Stimulated activated naive B cell treated with anti-CD40 and anti-IgM and Interleukin-4, amounts not matched to agents 10 μg/mL and 1 μg/mL and 100 μg/mL, for 72 hours (primary cell): ENCODE measurements around the gene KIF25.

Experiments used
- ATAC-seq, 2 donors: fragments of 150-1000 bp; cut with Tn5 transposase; replicated peaks; 2 replicates each; pipeline ENCODE4 v1.10.0; 2021; ENCODE audit warnings: moderate library complexity in 1 of 2
- DNase-seq: peaks from one replicate; pipeline ENCODE4 v3.0.0; 2021
- H3K27ac Mint-ChIP-seq: one replicate; pipeline ENCODE4 v1.8.0; 2022; ENCODE audit warnings: mild to moderate bottlenecking, mixed read lengths
- H3K27me3 Mint-ChIP-seq, 2 donors: one replicate each; pipeline ENCODE4 v1.8.0; 2022; ENCODE audit warnings: mixed read lengths in 2 of 2
- H3K36me3 Mint-ChIP-seq, 2 donors: one replicate each; pipeline ENCODE4 v1.8.0; 2022; ENCODE audit warnings: mixed read lengths in 2 of 2, mild to moderate bottlenecking in 1 of 2
- H3K4me1 Mint-ChIP-seq, 2 donors: one replicate each; pipeline ENCODE4 v1.8.0; 2022; ENCODE audit warnings: mixed read lengths in 2 of 2, mild to moderate bottlenecking in 1 of 2
- H3K4me3 Mint-ChIP-seq, 2 donors: one replicate each; pipeline ENCODE4 v1.8.0; 2022; ENCODE audit warnings: mild to moderate bottlenecking in 2 of 2, mixed read lengths in 2 of 2, moderate library complexity in 1 of 2
- H3K9me3 Mint-ChIP-seq, 2 donors: one replicate each; pipeline ENCODE4 v1.8.0; 2022; ENCODE audit warnings: mixed read lengths in 2 of 2, mild to moderate bottlenecking in 1 of 2

The KIF25 gene

DNA sequence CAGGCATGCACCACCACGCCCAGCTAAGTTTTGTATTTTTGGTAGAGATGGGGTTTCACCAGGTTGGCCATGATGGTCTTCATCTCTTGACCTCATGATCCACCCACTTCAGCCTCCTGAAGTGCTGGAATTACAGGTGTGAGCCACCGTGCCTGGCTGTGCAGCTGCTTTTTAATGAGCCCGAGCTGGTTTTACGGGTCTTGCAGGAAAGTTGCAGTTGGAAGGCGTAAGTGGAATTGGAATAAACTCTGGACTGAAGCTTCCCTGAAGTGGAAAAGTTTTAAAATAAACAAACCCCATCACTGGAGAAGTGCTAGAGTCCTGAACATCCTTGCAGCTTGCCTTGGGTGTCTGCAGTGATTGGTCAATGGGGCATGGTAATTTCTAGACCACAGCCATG is 40.4 kb downstream of the KIF25 start:
- Mint-ChIP-seq H3K4me1 (no peaks in the 10 kb centered on the region), H3K36me3 (peaks cover 3% of the 10 kb centered on the region in 2 donors), H3K4me3 (no peak overlapping the region), H3K27ac (no peak overlapping the region), H3K9me3 (peaks cover 24 to 25% of the 10 kb centered on the region in 2 donors), H3K27me3 (peaks cover 23 to 29% of the 10 kb centered on the region in 2 donors)
- ATAC-seq (no peak), DNase-seq (no peak)

DNA sequence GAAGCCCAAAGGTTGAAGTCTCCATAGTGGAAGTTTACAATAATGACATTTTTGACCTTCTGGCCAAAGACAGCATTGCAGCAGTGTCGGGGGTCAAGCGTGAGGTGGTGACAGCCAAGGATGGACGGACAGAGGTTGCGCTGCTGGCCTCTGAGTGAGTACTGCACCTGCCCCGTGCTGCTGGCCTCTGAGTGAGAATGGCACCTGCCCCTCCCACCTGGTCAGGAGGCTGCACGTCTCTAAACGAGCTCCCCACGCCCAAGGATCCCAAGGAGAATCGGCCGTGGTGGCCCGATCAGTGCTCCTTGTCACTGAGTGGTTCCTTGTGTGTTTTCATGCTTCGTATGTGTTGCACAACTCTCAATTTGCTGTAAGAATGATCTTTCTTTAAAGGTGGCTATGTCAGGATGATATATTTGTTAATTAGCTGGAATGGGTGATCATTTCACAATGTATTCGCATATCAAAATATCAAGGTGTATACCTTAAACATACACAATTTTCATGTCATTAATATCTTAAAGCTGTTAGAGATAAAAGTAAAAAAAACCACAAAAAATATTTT is 41.2 kb downstream of the KIF25 start:
- DNase-seq (no peak), ATAC-seq (no peak)
- Mint-ChIP-seq H3K9me3 (peaks cover 21 to 24% of the 10 kb centered on the region in 2 donors), H3K4me3 (no peak overlapping the region), H3K36me3 (peaks cover 3% of the 10 kb centered on the region in 2 donors), H3K27me3 (peaks cover 23 to 24% of the 10 kb centered on the region in 2 donors), H3K4me1 (no peaks in the 10 kb centered on the region), H3K27ac (no peak overlapping the region)

DNA sequence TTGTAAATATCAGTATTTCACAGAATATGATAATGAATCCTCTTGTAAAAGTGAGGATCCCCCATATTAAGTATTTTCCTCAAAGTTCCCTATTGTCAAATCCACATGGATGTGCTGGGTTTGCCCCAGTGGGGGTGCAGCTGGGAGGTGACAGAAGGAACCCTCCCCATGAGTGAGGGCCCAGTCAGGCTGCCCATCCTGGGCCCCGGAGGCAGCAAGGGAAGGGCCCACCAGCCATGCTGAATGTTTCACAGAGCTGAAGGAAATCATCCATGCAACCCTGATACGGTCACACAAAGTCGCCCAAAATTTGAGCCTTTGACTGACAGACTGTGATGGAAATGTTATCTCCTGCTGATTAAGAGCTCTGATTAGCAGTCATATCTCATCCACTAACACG is 41.8 kb downstream of the KIF25 start:
- H3K9me3 Mint-ChIP-seq: peaks cover 19 to 22% of the 10 kb centered on the region in 2 donors
- no peak overlapping the region for H3K27ac Mint-ChIP-seq
- H3K4me1 Mint-ChIP-seq: no peaks in the 10 kb centered on the region
- H3K36me3 Mint-ChIP-seq: peaks cover 3% of the 10 kb centered on the region in 2 donors
- DNase-seq: no peak
- H3K27me3 Mint-ChIP-seq: peaks cover 21 to 23% of the 10 kb centered on the region in 2 donors
- no peak for ATAC-seq
- no peak overlapping the region for H3K4me3 Mint-ChIP-seq

DNA sequence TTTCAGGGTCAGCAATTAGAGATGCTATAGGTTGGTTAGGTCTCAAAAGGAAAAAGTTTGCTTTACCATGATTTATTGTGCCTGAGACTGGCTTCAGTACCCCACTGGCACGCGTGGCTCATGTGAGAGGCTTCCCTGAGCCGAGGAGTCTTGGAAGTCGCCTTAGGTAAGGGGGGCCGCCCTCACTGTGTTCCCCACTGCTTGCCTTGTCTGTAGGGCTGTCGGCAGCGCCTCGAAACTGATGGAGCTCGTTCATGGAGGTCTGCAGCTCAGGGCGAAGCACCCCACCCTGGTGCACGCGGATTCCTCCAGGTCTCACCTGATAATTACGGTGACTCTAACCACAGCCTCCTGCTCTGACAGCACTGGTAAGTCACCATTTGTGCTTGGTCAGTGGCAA is 42.4 kb downstream of the KIF25 start:
- Mint-ChIP-seq H3K27ac (no peak overlapping the region), H3K9me3 (peaks cover 19 to 22% of the 10 kb centered on the region in 2 donors), H3K27me3 (peaks cover 17 to 19% of the 10 kb centered on the region in 2 donors), H3K4me3 (no peak overlapping the region), H3K4me1 (no peaks in the 10 kb centered on the region), H3K36me3 (peaks cover 3% of the 10 kb centered on the region in 2 donors)
- no peak for DNase-seq
- no peak for ATAC-seq

DNA sequence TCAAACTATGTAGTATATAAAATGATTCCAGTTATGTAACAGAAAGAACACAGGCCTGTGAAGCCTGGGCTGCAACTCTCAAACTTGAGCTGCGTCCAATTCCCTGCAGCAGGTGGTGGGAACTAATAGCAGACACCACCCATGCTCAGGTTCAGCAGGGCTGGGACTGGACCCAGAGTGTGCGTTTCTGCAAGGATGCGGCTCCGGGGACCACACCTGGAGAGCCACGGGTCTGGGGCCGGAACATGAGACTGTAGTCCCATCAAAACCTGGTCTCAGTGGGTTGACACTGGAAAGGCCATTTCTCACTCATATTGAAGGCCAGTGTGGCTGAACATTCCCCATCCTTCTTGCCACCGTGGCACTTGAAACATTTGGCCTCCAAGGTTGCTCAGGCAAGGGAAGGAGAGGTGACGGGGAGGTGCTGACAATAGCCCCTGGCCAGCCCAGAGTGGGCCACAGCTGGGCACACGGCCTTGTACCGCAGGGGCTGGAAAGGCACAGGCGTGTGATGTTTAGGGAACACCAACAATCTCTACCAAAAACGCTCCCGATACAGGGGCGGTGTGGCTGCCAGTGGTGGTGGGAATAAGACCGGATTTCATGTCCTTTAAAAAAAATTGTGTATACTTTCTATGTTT is 43.5 kb downstream of the KIF25 start:
- peaks cover 3% of the 10 kb centered on the region in 2 donors for H3K36me3 Mint-ChIP-seq
- ATAC-seq: no peak
- H3K9me3 Mint-ChIP-seq: peaks cover 19 to 22% of the 10 kb centered on the region in 2 donors
- no peak for DNase-seq
- peaks cover 5 to 8% of the 10 kb centered on the region in 2 donors for H3K27me3 Mint-ChIP-seq
- no peaks in the 10 kb centered on the region for H3K4me1 Mint-ChIP-seq
- no peak overlapping the region for H3K4me3 Mint-ChIP-seq
- H3K27ac Mint-ChIP-seq: no peak overlapping the region

DNA sequence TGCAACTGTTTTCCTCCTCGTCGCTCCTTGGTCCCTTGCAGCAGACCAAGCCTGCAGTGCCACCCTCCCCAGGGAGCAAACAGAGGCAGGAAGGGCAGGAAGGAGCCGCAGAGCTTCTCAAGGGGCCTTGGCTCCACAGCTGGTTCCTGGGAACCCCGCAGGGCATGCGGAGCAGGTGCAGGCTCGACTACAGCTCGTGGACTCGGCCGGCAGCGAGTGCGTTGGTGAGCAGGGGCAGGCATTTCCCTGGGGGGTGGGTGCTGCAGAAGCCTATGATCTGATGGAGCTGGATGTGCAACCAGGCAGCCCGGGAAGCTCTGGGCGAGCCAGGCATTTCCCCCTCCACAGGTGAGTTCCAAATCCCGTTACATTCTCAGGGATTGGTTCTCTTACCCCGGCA is 44.5 kb downstream of the KIF25 start:
- Mint-ChIP-seq H3K36me3 (peaks cover 3% of the 10 kb centered on the region in 2 donors), H3K9me3 (peaks cover 19 to 20% of the 10 kb centered on the region in 2 donors), H3K27ac (no peak overlapping the region), H3K27me3 (no peaks in the 10 kb centered on the region), H3K4me3 (no peak overlapping the region), H3K4me1 (no peaks in the 10 kb centered on the region)
- no peak for ATAC-seq
- no peak for DNase-seq

DNA sequence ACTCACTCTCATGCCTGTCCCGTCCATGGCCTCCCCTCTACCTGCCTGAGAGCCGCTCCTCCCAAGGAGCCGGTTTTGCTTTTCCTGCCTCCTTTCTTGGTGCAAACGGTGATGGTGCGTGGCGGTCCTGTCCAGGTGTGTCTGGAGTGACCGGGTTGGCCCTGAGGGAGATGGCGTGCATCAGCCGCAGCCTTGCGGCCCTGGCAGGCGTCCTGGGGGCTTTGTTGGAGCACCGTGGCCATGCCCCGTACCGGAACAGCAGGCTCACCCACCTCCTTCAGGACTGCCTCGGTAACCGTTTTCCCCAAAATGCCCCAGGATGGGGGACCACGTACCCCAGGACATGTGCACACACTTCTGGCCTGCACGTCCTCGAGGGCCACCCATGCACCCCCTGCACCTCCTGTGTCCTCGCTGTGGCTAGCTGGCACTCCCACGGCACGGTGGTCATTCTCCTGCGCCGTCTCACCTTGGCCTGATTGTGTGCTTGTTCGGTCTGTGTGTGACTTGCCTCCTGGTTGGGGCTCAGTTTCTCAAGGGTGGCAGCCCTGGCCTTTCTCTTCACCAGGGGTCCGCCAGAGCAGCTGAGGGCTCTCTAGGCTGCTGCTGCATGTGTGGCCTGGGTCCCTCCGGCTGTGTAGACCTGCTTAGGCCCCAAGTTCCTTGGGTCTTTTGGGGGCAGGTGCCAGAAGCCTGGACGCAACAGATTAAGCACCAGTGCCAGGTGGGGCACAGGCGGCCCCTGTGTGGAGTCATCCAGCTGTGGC is 45.1 kb downstream of the KIF25 start:
- H3K4me3 Mint-ChIP-seq: no peak overlapping the region
- peaks cover 13 to 17% of the 10 kb centered on the region in 2 donors for H3K9me3 Mint-ChIP-seq
- no peak overlapping the region for H3K27ac Mint-ChIP-seq
- DNase-seq (no peak), ATAC-seq (no peak)
- H3K27me3 Mint-ChIP-seq: no peaks in the 10 kb centered on the region
- H3K4me1 Mint-ChIP-seq: no peaks in the 10 kb centered on the region
- peaks cover 0 to 3% of the 10 kb centered on the region in 2 donors for H3K36me3 Mint-ChIP-seq

DNA sequence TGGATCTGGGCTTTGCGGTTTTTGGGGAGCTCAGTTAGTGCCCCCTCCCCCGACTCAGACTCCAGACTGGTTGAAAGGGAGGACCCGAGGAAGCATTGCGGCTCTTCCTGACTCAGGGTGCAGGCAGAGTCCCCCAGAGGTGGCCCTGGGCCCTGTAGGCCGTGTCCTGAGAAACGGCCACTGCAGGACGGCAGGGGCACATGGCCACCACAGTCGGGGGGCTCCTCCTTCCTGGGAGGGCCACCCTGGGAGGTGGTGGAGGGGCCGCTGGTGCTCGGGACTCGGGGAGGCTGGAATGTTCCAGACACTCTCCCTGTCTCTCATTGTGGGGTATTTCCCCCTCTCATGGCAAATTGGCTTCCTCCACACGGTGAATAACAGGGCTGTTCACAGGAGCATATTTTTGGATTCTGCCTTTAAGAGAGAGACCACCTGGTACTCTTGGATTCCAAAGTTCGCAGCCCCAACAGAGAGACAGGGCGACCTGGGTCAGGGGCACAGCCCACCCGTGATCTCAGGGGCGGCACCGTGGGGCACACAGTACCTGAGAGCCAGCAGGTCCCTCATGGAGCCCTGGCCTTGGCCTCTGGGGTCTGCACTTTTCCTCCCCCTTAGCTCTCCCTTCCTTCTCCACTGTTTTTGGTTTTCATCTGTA is 45.8 kb downstream of the KIF25 start:
- no peaks in the 10 kb centered on the region for H3K4me1 Mint-ChIP-seq

DNA sequence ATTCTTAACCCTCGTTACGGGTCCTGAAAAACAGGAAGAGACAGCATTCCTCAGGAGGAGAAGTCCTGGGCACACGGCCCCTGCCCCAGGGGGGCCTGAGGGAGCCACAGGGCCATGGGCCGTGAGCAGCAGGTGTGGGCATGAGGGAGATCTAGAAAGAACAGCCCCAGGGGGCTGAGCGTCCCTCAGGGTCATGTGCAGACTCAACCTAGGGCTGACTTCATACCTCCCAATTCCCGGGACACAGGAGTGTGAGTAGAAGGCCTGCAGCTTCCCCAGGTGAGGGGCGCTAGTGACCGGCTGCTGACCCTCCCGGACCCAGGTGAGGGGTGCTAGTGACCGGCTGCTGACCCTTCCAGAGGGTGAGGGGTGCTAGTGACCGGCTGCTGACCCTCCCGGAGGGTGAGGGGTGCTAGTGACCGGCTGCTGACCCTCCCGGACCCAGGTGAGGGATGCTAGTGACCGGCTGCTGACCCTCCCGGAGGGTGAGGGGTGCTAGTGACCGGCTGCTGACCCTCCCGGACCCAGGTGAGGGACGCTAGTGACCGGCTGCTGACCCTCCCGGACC is 46.5 kb downstream of the KIF25 start:
- no peak overlapping the region for H3K4me3 Mint-ChIP-seq
- peaks cover 7 to 14% of the 10 kb centered on the region in 2 donors for H3K9me3 Mint-ChIP-seq
- no peak for DNase-seq

More for the DNA sequence above, 45.8 kb downstream of the KIF25 start:
- DNase-seq (no peak), ATAC-seq (no peak)
- peaks cover 11 to 16% of the 10 kb centered on the region in 2 donors for H3K9me3 Mint-ChIP-seq
- H3K27ac Mint-ChIP-seq: no peak overlapping the region
- H3K4me3 Mint-ChIP-seq: no peak overlapping the region
- no peaks in the 10 kb centered on the region for H3K27me3 Mint-ChIP-seq
- peaks cover 0 to 3% of the 10 kb centered on the region in 2 donors for H3K36me3 Mint-ChIP-seq

DNA sequence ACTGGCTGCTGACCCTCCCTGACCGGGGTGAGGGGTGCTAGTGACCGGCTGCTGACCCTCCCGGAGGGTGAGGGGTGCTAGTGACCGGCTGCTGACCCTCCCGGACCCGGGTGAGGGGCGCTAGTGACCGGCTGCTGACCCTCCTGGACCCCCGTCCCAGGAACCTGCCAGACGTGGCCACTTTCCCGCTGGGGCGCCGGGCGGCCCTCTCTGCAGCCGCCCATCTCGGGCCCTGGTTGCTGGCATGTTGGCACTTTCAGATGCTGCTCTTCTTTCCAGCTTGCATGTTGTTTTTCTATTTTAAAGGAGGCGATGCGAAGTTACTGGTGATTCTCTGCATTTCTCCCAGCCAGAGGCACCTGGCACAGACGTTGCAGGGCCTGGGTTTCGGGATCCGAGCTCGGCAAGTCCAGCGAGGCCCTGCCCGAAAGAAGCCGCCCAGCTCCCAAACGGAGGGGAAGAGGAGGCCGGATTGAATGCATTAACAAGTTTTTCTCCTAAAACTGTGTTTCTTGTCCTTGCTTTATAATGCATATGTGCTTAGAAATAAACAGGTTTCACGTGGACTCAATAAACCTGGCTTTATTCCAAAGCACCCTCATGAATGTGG is 47.2 kb downstream of the KIF25 start:
- no peak for DNase-seq
- Mint-ChIP-seq H3K27me3 (no peaks in the 10 kb centered on the region), H3K27ac (no peak overlapping the region)

More for the DNA sequence above, 46.5 kb downstream of the KIF25 start:
- H3K4me1 Mint-ChIP-seq: no peaks in the 10 kb centered on the region
- H3K36me3 Mint-ChIP-seq: no peaks in the 10 kb centered on the region
- no peak for ATAC-seq
- H3K27ac Mint-ChIP-seq: no peak overlapping the region
- no peaks in the 10 kb centered on the region for H3K27me3 Mint-ChIP-seq

DNA sequence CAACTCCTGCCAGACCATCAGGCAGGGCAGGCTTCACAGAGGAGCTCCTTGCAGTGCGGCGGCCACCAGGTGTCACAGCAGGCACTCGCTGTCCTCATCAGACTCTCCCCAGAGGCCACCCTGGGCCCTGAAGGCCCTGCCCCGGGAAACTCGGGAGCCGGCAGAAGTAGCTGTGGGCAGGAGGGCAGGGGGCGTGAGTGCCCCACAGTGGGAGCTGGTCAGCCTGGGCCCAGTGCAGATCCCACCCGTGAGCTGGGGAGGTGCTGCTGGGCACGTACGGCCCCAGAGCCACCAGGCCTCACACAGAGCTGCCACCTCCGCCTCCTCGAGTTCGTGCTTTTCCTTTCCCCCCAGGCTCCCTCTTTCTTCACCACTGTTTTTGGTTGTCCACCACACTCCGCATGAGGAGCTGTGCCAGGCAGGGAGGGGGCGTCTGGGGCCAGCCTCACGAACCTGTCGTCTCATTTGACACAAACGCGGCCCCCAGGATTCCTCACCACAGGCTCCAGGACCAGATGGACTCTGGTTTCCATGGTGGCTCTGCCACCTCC is 47.7 kb downstream of the KIF25 start:
- H3K27me3 Mint-ChIP-seq: no peaks in the 10 kb centered on the region
- ATAC-seq (no peak), DNase-seq (no peak)
- no peak overlapping the region for H3K27ac Mint-ChIP-seq
- H3K4me1 Mint-ChIP-seq: no peaks in the 10 kb centered on the region
- no peaks in the 10 kb centered on the region for H3K36me3 Mint-ChIP-seq
- H3K9me3 Mint-ChIP-seq: peaks cover 7 to 11% of the 10 kb centered on the region in 2 donors
- no peak overlapping the region for H3K4me3 Mint-ChIP-seq

More for the DNA sequence above, 47.2 kb downstream of the KIF25 start:
- ATAC-seq: no peak
- H3K36me3 Mint-ChIP-seq: no peaks in the 10 kb centered on the region
- no peak overlapping the region for H3K4me3 Mint-ChIP-seq
- H3K4me1 Mint-ChIP-seq: no peaks in the 10 kb centered on the region
- peaks cover 7 to 14% of the 10 kb centered on the region in 2 donors for H3K9me3 Mint-ChIP-seq

DNA sequence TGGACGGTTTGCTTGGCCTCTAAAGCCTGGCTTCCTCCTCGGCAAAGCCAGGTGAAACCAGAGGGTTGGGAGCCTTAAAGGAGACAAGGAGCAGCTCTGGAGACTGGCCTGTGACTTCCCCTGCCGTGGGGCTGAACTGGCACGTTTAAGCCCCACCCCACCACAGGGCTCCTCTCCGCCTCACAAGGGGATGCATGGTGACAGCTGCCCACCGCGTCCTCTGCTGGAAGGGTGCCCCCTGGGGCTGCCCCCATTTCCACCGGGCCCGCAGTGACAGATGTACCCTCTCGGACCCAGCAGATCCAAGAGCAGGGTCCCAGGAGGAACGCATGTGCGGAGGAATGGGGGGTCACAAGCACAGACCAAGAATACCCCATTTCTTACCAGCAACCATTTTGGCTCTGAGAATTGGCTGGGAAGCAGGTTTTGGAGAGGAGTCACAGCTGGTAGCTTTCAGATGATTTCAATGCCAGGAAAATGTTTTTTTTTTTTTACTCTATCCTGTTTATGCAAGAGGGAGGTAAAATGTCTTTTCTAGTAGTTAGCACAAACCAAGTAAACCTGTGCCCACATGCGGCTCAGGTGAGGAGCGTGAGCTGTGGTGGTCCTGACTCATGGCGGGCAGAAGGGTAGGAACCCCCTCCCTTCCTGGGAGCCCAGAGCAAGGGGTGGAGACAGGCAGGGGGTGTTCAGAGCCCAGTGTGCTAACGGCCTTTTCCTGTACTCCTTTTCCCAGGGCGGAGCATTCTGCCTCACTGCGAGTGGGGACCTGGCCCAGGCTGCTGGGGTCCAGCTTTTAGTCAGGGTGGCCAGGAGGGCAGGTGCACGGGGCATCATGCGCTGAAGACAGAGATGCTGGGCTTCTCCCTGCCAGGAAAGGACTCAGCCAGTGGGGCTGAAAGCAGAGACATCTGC is 48.5 kb downstream of the KIF25 start:
- H3K27me3 Mint-ChIP-seq: no peaks in the 10 kb centered on the region
- no peaks in the 10 kb centered on the region for H3K36me3 Mint-ChIP-seq
- ATAC-seq: no peak
- peaks cover 7 to 8% of the 10 kb centered on the region in 2 donors for H3K9me3 Mint-ChIP-seq
- DNase-seq: no peak
- H3K4me1 Mint-ChIP-seq: no peaks in the 10 kb centered on the region
- H3K27ac Mint-ChIP-seq: no peak overlapping the region
- H3K4me3 Mint-ChIP-seq: no peak overlapping the region

DNA sequence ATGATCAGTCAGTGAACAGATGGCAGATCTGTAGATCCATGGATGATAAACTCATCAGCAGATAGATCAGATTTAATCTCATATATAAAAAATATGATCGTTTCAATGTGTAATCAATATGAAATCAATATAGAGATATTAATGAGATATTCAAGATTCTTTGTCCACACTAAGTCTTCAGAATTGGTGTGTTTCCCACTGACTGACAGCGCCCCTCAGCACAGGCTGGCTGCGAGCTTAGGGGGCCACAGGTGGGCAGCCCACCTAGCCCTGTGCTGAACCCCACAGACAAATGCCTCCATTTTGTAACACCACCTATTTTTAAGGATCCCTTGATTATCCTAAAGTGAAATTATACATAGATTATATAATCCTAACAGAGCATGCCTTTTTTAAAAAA is 49.2 kb downstream of the KIF25 start:
- H3K27ac Mint-ChIP-seq: no peak overlapping the region
- no peaks in the 10 kb centered on the region for H3K36me3 Mint-ChIP-seq
- H3K4me3 Mint-ChIP-seq: no peak overlapping the region
- H3K9me3 Mint-ChIP-seq: peaks cover 3 to 7% of the 10 kb centered on the region in 2 donors
- no peaks in the 10 kb centered on the region for H3K27me3 Mint-ChIP-seq
- ATAC-seq: no peak
- no peak for DNase-seq
- no peaks in the 10 kb centered on the region for H3K4me1 Mint-ChIP-seq
